NCI-H748 treated with DMSO at 0.1 percent for 48 hours (cell line): ENCODE results near the gene FREM2.
A peak's percentile ranks its signal among the peaks of the same experiment; 100 is the strongest.

Experiments used
- DNase-seq: peaks from one replicate; lab custom pipeline; 2025; lab: John Stamatoyannopoulos, UW

Gene FREM2

GRCh38 chr13:38888309-38888708 lies 201.4 kb downstream of the FREM2 start:
- DNase-seq = no peak

DNA sequence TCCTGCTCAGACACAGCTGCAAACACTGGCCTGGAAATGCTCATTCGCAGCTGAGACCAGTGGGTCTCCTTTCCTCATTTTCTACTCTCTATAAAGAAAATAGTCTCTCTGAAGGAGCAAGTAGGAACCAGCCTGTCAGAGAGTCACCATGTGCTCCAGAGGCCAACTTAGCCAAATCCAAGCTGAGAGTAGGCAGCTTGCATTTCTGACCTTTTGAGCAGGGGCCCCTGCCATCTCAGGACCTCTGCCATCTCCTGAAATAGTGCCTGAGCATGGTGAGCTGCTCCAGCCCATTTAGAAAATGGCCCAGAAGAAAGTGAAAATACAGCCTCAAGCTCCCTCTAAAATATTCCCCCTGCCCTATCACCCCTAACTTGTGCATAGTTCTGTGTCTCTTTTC lies 208.2 kb downstream of the FREM2 start:
- DNase-seq = no peak

- no peak for DNase-seq
Measured at GRCh38 chr13:38897521-38897920, 210.6 kb downstream of the FREM2 start.

DNA sequence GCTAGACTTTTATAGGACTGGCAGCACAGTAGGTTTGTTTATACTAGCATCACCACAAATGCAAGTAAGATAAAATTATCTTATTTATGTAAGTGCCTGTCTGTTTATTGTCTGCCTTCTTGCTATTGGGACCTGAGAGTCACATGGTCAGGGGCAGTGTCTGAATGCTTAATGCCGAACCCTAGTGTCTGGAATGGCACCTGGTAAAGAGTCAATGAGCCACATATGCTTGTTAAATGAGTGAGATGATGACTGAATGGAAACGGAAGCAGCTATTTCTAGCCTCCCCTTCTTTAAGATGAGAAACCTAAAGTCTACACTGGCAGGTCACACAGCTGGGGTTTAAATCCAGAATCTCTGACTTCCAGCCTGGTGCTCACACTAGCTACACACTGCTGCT lies 211.6 kb downstream of the FREM2 start:
- DNase-seq = no peak

DNA sequence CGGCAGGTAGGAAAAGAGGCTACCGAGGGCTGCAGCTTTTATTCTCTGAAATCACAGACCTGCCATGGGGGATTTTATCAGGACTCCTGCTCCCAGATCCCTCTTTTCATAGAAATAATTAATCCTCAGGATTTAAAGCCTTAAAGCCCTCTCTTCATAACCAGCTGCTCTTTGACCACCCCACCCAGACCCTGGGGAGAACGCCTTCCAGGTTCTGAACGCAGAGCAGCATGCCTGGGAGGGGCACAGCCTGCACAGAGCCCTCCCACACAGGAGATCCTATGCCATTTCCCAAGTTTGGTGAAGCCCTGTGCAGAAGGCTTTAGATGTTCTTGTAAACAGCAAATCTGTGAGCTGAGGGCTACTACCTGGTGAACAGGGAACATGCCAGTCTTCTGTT lies 212.7 kb downstream of the FREM2 start:
- DNase-seq = no peak

DNA sequence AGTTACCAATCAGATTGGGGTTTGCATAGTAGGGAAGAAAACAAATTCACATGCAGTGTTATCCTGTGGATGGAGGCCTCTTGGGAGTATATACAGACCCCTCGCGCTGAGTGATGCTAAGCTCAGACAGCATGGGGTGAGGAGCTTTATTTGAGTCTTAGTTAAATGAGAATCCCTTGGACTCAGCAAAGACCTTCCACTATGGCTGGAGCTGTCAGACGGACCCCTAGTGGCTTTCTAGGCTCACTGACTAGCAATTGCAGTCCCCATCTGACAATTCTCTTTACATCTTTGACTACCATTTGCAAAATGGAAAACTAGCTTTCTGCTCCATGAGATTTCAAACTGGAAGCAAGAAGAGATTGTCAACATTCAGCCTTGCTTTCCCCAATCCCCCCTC lies 213.3 kb downstream of the FREM2 start:
- no peak for DNase-seq

DNA sequence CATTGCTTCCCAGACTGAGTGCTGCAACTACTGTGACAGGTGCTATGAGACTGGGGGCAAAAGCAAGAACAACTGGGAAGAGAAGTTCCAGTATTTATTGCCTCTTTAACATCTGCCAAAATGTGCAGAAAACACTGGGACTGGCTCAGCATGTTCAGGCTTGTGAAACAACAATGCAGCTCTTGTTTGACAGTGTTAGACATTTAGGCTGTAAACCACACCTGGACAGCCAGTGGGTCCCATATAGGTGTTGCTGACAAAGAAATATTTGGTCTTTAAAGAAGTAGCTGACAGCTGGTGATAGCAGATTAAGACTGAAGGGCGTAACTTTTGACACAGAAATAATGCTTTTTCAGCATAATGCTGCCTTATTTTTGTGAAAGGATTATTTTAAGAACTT lies 215.7 kb downstream of the FREM2 start:
- DNase-seq = peak; percentile 80

- no peak for DNase-seq
Measured at GRCh38 chr13:38905081-38905480, 218.2 kb downstream of the FREM2 start.

- DNase-seq = no peak
Measured at GRCh38 chr13:38905861-38906260, 219.0 kb downstream of the FREM2 start.

GRCh38 chr13:38908574-38908973 lies 221.7 kb downstream of the FREM2 start:
- no peak for DNase-seq

DNA sequence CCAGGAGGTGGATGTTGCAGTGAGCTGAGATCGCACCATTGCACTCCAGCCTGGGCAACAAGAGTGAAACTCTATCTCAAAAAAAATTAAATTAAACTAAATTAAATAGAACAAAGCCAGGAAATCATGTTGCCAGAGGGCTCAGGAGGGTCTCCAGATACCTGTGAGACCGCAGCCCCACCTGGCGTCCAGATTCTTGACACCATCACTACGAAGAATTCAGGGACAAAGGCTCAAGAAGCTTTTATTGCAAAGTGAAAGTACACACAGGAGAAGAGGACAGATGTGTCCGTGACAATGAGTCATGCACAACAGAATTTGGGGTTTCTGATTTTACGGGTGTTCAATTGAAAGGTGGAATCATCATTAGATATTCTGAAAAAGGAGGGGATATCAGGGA lies 227.2 kb downstream of the FREM2 start:
- peak; percentile 32 for DNase-seq

- DNase-seq = no peak
Measured at GRCh38 chr13:38921081-38921480, 234.2 kb downstream of the FREM2 start.

DNA sequence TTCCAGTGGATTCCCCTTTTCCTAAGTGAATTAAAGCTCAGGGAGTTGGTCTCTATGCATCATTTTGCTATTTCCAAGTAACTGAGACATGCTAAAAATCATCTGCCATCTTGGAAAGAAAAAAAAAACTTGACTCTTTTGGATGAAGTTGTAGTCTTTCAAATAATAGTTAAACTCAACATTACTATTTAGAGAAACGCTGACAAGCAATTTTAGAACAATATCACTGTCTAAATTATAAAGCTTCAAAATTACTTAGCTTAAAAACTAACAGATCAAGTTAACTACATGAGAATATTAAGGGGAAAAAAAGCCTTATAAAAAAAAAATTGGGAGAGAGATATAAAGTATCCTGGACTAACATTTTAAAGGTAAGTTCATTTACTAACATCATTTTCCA lies 235.3 kb downstream of the FREM2 start:
- no peak for DNase-seq

- DNase-seq = no peak
Measured at GRCh38 chr13:38933786-38934185, 246.9 kb downstream of the FREM2 start.
